Epithelial cell of proximal tubule (primary cell): ENCODE data around the gene AQP2. TPM values are rescaled to one million over a fixed set of nuclear protein-coding genes. Genes with fewer than 3 reads are reported as not detected.

Experiments used
- DNase-seq: peaks from one replicate; pipeline ENCODE4 v3.0.0-alpha.2; 2011; ENCODE audit warnings: low read depth
- H3K4me3 ChIP-seq: 2 replicates; pipeline ENCODE4 v1.5.1; 2011; ENCODE audit warnings: low read depth, mild to moderate bottlenecking, low read length
- CTCF ChIP-seq: conservative IDR thresholded peaks from 2 replicates; pipeline ENCODE4 v1.5.1; 2012; ENCODE audit warnings: low read depth, mild to moderate bottlenecking, low read length
- total RNA-seq: library from RNA; depleted of rRNA; stranded (reverse); fragments of >200 nt; gene quantifications from 2 replicates; pipeline ENCODE4 v1.2.3, GENCODE V29; 2015

The AQP2 gene
- not detected in 2 replicates for total RNA-seq

- no peak for TF ChIP-seq CTCF
- no peak within 1 kb of the TSS for H3K4me3 ChIP-seq
- DNase-seq: no peak
Observed at GRCh38 chr12:49950273-49951251, at the start of gene AQP2. Gene AQP2, plus strand, starts transcription at chr12:49950737. Its CDS starts 94 bp downstream, at chr12:49950831.

GRCh38 chr12:49901026-49901425, 49.5 kb upstream of the AQP2 start:
- H3K4me3 ChIP-seq: no peak overlapping the region
- no peak for TF ChIP-seq CTCF
- no peak for DNase-seq

GRCh38 chr12:49901986-49902385, 48.6 kb upstream of the AQP2 start:
- H3K4me3 ChIP-seq: no peak overlapping the region
- DNase-seq: no peak
- TF ChIP-seq CTCF: no peak

GRCh38 chr12:49902399-49903350, 47.9 kb upstream of the AQP2 start:
- no peak for TF ChIP-seq CTCF
- DNase-seq: no peak
- H3K4me3 ChIP-seq: no peak overlapping the region

GRCh38 chr12:49903351-49903699, 47.2 kb upstream of the AQP2 start:
- TF ChIP-seq CTCF: no peak
- DNase-seq: no peak
- H3K4me3 ChIP-seq: no peak overlapping the region

GRCh38 chr12:49903700-49904423, 46.7 kb upstream of the AQP2 start, which contains the start of gene FAIM2:
Gene FAIM2, minus strand, starts transcription at chr12:49903900. Its CDS starts 108 bp downstream, at chr12:49903792.
- no peak within 1 kb of the TSS for H3K4me3 ChIP-seq
- no peak for DNase-seq
- TF ChIP-seq CTCF: no peak
